Stromal cell of bone marrow (primary cell): ENCODE results near the gene SPOCD1.

Experiments used
- DNase-seq: peaks from one replicate; pipeline ENCODE4 v3.0.0-alpha.2; 2012; ENCODE audit warnings: low read depth

SPOCD1 gene

DNA sequence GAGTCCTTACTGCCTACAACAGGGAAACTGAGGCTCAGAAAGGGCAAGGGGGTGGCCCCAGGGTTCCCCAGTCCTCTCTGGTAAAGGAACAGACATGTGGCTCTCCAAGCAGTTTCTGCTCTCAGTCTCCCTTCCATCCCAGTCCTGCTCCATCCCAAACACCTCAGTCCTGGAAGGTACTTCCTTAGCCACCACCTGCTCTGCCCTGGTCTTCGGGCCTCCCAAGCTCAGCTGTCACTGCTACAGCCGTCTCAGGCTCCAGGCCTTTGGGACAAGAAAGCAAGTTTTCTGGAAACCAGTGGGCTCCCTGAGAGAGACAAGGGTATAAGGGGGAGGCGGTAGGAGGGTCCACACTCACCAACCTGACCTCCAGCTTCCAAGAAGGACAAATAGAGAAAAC lies 28.6 kb downstream of the SPOCD1 start:
- no peak for DNase-seq

DNA sequence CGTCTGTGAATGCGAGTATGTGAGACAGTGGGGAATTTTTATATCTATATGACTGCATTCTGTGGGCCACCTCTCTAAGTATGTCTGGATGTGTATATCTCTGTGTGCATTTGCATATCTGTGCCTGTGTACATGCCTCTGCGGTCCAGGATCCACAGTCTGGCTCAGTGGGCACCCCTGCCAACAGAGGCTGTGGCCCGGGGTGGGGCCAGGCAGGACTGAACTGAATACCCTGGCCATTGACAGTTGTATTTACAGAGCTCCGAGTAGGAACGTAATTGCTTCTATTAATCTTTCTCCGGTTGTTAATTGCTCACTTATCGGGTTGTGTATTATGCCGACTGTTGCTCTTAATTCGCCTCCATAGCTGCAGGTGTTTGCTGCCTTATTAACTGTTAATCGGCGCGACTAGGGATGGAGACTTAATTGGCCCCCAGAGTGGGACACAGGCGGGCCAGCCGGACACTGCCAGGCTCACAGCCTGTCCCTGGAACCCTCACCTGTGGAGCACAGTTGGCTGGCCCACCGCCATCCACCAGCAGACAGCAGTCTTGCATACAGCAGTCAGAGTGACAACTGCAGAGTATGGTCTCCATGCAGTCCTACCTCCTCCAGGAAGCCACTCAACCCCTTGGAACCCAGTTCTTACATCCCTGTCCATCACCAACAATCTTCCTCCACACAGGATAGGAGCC lies 29.3 kb downstream of the SPOCD1 start:
- no peak for DNase-seq

DNA sequence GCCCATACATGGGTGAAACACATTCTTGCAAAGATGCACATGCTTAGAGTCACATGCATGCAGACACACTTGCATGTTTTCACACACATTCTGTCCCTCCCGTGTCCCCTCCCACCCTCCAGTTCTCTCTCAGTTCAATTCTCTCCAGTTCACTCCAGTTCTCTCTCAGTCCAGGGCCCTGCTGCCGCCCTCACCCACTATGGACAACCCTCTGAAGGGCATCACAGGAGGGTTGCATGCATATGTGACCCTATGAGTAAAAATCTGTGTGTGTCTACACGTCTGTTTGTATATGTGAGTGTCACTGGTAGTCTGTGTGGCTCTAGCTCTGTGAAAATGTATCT lies 29.9 kb downstream of the SPOCD1 start:
- DNase-seq = no peak

DNA sequence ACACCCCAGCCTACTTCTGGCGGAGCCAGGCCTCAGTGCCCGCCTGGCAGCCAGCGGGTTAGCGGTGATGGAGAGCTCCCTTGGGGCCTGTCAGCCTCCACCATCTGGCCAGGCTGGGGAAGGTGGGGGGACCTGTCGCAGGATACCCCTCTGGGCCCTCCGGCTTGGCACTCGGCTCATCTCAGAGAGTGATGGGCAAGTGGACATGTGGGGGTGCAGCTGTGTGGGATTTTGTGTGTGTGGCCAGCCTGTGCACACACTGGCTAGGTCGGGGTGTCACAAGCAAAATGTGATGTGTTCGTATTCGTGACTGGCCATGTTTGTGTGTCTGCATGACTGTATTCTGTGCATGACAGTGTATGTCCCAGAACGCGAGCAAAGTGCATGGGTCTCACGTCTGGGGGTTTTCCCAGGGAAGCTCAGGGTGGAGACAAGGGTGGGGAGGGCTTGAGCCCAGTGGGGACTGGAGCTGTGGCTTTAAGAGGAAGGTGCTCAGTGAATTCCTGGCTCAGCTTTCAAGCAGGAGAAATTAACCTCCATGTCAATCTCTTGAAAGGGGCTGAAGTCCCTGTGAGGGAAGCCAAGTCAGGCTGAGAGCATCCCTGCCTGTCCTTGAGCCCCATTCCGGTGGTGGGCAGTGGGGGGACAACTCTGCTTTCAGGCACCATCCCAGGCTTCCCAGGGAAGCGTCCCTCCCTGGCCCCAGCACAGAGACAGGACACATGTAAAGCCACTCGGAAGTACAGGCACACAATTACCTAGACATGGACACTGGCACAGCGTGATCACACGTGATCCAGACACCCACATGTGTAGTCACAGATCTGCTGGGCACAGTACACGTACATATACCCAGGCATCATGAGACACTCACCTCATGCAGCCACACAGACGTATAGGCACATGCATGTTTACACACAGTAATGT lies 30.5 kb downstream of the SPOCD1 start:
- DNase-seq = no peak

DNA sequence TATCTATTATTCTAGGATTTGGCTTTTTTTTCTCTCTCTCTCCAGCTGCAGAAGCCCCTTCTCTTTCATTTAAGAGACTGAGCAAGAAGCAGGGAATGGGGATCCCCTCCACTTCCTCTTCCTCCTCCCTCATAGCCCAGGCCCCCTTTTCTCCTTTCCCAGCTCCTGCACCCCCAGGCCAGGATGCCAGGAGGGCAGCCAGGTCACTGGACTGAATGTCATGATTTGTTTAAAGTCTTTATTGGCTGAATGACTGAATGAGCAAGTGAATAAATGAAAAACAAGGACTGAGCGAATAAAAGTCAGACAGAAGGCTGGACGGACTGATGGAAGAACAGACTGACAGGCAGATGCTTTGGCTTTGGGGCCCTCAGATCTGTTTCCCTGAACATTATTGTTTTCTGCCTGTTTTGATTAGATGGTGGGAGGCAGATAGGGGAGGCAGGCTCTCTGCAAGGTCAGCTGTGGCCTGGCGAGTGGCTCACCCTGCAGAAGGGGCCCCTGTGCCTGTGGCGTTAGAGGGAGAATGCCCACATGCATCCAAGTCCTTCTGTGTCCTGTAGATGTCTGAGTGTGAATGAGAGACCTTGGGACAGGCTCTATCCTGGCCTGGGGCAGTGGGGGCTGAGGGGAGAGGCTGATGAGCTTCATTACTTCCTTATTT lies 31.3 kb downstream of the SPOCD1 start:
- DNase-seq = no peak

DNA sequence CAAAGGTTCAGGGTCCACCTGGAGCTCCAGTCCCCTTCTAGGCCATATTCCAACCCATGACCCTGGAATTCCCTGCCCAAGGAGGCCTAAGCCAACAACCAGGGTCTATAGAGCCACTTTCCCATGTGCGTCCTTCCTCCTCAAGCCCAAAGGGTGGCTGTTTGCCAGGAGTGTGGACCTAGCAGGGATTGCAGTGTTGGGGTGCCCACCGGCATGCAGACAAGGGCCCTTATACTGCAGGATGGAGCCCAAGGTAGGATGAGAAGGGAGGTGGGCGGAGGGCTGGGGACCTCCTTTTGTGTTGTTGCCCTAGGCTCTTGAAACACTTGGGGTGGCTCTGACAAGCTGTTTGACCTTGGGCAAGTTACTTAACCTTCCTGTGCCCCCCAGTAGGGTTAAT lies 32.0 kb downstream of the SPOCD1 start:
- DNase-seq = no peak

DNA sequence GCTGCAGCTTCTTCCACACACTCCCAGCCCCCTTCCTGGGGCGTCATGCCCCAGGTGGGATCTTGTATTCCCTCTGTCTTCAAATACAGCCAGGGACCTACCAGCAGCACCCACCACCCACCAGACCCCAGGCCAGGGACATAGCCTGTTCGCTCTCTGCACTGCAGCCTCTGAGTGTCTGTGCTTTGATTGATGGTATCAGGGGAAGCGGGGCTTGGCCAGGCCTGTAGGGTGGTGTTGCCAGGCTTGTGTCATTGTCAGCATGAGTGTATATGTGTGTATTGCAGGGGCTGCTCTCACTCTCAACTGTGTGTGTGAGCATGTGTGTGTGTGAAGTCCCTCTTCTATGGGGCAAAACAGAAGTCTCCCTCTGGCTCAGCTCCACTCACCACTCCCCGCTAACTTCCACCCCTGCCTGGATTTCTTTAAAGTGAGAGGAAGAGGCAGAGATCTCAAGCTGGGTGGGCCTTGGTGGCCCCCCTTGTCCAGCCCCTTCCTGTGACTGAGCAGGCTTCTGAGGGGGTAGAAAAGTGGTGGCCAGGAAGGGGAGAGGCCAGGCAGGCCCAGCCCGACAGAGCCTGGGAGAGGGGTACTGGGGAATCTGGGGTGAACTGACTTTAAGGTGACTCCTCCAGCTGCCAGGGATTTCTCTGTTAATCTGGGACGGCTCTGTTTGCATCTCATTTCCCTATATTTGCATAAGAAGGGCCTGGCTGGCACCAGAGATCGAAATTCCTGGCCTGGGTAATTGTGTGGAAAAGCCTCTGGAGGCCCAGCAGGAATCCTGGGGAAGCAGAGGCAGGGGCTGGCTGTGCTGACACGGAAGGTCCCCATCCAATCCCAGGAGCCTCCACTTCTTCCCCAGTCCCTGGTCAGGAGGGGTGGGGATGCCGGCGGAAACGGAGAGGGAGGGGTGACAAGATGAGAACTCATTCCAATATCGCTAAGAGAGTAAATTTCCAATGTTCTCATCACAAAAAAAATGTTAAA lies 33.1 kb downstream of the SPOCD1 start:
- DNase-seq = no peak

DNA sequence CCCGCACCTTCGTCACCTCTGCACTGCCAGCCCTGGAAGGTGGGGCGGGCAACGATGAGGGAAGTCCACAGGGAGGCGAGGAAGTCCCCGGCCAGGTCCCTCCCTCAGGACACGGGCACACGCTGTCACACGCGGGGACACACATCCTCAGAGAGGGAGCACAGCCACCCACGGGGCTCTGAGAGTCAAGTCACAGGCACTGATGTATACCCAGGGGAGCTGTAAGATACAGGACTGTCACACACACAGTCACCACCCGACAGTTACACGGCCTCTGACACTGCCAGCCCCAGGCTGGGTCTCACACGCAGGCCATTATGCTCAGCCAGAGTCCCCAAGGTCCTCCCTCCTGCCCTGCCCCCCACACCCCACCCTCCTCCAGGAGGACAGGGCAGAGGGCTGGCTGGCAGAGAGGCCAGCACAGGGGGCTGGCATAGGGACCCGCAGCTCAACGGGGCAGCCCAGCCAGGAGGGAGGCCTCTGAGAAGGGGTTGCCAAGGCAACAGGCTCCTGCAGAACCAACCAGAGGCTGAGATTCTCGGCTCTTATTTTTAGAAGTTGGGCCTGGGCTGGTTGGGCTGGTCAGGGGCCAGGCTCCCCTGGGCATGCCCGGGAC lies 34.0 kb downstream of the SPOCD1 start:
- DNase-seq = no peak

DNA sequence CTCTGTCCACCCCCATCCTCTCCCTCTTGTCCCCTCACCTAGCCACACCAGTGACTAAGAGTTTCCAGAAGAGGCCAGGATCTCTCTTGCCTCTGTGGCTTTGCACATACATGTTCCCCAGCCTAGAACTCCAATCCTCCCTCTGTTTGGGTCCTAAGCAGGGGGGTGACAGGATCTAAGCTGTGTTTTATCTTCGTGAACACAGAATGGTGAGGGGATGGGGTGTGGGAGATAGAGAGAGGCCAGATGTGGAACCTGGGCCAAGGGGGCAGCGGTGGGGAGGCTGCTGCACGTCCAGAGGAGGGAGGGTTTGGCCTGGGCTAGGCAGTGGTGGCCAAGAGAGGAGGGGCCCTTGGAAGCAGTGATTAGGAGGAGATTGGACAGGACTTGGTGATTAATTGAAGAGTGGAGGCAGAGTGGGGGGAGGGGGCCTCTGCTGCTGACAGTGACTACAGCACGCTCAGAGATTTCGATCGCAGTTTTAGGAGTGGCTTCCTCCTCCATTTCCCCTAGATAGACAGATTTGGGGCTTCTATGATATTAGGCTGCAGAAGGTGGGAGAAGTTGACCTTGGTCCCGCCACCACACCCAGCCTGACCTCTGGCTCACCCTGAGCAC lies 34.6 kb downstream of the SPOCD1 start:
- DNase-seq = no peak

DNA sequence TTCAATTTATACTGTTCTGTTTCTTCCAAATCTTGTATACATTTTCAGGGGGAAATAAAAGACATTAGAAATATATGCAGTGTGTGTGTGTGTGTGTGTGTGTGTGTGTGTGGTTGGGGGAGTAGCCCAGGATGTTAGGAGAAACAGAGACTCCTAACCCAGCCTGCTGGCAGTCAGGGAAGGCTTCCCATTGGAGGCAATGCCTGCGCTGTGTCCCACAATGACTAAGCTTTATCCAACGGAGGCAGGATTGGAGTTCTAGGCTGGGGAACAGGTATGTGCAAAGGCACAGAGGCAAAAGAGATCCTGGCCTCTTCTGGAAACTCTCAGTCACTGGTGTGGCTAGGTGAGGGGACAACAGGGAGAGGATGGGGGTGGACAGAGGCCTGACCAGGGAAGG lies 35.2 kb downstream of the SPOCD1 start:
- DNase-seq = no peak

DNA sequence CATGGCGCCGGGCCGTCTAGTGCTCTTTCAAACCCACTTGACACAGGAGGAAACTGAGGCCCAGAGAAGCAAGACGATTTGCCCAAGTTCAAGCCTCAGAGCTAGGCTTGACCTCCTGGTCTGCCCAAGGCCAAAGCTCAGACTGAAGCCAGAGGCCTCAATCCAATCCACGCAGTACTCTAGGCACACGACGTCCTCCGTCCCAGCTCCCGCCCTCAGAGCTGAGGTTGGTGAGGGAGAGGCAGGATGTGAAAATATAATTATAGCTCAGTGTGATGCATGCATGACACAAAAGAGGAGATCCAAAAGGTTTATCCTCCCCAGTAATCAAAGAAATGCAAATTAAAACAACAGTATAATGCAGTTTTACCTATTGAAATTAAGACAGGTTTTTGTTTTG lies 36.1 kb downstream of the SPOCD1 start:
- no peak for DNase-seq

DNA sequence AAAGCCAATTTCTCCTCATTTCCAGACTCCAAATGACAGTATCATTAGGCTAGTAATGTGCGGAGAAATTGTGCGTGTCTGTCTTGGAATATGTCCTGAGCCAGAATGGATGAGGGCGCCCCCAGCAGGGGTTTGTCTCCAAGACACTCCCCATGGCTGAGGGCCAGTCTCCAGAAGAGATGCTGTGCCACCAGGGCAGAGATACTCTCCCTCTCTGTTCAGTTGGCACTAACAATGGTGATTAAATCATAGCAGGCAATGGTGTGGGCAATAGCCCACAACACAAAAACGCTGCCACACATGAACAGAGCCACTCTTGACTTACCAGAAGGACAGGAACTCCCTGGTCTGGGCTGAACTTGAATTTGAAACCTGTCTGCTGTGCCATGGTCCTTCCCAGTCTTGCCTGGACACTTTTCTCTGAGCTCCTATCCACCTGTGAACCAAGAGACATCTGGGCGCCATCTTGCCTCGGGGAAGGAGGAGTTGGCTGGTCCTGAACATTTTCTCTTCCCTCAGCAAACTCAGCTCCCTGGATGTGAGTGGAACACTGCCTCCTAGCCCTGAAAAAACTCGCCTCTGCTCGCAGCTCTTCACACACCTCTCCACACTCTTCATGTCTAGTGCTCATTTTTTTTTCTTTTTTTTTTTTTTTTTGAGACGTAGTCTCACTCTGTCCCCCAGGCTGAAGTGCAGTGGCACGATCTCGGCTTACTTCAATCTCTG lies 36.9 kb downstream of the SPOCD1 start:
- DNase-seq = no peak

DNA sequence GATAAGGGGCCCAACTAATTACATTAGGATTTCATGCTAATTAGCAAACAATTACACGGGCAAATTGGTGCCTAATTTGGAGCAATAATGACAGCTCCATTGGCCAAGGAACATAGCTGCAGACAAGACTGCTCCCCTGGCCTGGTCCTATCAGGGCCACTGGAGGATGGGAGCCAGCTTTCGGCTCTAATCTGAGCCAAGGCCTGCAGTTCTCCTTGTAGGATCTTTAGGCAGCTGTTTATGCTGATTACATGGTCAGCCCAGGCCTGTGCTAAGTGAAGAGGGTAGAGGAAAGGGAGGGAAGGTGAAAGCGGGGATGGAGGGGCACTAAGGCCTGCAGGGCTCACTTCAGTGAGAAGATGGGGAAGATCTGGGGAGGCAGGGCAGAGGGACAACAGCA lies 39.3 kb downstream of the SPOCD1 start:
- no peak for DNase-seq

DNA sequence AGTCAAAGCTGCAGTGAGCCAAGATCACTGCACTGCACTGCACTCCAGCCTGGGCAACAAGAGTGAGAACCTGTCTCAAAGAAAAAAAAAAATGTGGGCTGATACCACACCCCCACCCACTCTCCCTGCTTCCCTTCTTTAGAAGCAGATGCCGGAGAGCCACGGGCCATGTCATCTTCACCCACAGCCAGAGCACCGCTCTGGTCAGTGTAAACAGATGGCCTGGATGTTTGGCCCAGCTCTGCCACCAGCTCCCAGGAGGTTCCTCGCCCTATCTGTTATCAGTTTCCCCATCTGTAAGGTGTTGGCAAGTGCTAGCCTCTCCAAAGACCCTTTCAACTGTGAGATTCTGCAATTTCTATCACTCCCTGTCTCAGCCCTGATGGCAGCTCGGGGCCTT lies 39.8 kb downstream of the SPOCD1 start:
- DNase-seq = no peak

DNA sequence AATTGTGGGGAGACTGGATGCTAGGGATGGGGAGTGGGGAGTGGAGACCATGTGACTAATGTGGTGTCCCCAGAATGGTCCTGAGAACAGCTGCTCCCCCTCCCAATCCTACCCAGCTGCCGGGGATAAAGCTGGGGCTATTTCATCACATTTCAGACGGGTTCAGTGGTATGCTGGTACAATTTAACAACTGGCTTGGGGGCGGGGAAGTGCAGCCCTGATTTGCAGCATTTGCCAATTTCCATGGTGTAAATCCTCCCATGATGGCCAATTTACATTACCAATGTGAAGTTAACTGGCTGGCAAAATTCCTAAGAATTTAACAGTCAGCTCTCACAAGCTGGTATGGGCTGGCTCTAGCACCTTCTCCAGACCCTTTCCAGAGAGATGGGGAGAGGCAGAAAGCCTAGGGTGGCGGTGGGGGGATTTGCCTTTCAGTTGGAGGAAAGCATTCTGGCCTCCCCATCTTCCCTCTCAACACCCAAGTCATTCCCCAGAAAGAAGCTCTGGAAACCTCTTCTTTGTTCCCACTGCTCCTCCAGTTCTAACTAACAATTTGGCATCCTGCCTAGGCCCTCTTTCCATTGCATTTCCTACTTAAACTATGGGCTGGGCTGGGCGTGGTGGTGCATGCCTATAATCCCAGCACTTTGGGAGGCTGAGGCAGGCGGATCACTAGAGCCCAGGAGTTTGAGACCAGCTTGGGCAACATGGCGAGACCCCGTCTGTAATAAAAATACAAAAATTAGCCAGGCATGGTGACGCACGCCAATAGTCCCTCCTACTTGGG lies 40.4 kb downstream of the SPOCD1 start:
- DNase-seq = no peak

DNA sequence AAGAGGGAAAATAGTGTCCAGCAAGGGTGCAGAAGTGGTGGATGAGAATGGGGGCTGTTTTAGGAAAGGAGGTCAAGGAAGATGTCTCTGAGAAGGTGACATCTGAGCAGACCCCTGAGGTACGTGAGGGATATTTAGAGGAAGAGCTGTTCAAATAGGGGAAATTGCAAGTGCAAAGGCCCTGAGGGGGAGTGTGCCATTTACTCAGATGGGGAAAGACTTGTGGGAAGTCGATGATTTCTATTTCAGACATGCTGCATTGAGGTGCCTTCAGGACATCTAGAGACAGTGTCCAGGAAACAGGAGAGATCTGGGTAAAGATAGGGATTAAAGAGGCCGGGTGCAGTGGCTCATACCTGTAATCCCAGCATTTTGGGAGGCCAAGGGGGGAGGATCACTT lies 41.3 kb downstream of the SPOCD1 start:
- DNase-seq = no peak

DNA sequence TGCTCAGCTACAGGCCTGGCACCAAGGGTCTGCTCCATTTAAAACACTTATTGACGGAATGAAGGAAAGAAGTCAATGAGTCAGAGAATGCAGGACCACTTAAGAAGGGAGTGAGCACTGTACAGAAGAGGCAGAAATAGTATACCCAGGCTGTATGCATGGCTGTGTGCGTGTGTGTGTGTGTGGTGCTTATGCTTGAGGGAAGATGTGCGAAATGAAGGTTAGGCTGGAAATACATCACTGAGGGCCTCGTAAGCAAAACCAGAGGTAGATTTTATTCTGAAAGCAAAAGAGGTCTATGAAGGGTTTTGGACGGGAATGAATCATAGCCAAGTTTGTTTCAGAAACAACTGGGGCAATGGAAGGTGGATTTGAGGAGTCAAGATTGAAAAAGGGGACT lies 42.0 kb downstream of the SPOCD1 start:
- no peak for DNase-seq

DNA sequence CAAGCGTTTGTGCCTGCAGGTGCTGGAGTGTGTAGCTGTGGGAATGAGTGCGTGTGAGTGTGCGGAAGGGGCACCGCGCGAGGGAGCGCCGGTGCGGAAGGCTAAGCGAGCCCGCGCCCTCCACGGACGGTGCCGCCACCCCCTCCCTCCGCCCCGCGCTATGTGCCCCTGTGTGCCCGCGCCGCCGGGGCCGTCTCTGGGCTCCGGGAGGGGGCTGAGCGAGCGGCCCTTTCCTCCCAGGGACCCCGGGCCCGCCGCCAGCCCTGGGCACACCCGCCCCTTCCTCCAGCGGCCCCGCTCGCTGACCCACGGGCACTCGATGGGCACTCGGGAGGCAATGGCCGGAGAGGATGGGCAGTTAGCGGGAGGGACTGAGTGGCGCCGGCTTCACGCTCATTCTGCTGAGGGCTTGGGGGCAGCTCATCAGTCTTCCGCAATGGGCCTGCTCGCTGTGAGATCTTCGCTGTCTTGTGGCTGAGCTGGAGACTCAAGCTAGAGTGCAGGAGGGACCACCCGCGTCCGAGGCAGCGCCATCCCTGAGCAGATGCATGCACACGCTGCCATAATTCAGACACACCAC lies 43.1 kb downstream of the SPOCD1 start:
- no peak for DNase-seq
